Activated CD4-positive, alpha-beta T cell treated with anti-CD3 and anti-CD28 coated beads for 36 hours (primary cell): ENCODE data around the gene MAB21L3. TPM values are rescaled to one million over a fixed set of nuclear protein-coding genes. Genes with fewer than 3 reads are reported as not detected.

ENCODE experiments used
- ATAC-seq: fragments of 200-7000 bp; cut with Tn5 transposase; one replicate; pipeline ENCODE4 v1.10.0; 2021; ENCODE audit warnings: mild to moderate bottlenecking, moderate library complexity
- CTCF ChIA-PET: fragments of 350-600 bp; sonication (Branson Sonifier 250); formaldehyde crosslinking; loops from one replicate; lab custom pipeline; 2021; ENCODE audit warnings: antibody characterized with exemption; lab: Charles Lee
- POLR2A ChIA-PET: fragments of 350-600 bp; sonication (Branson Sonifier 250); formaldehyde crosslinking; loops from one replicate; lab custom pipeline; 2021; ENCODE audit warnings: antibody characterized with exemption, inconsistent platforms; lab: Charles Lee
- DNase-seq: peaks from one replicate; pipeline ENCODE4 v3.0.0-alpha.2; 2020
- H3K27ac Mint-ChIP-seq: one replicate; pipeline ENCODE4 v1.8.0; 2021; ENCODE audit warnings: mixed read lengths
- H3K27me3 Mint-ChIP-seq: one replicate; pipeline ENCODE4 v1.8.0; 2021; ENCODE audit warnings: mixed read lengths
- H3K36me3 Mint-ChIP-seq: one replicate; pipeline ENCODE4 v1.8.0; 2021; ENCODE audit warnings: low read depth, mixed read lengths
- H3K4me1 Mint-ChIP-seq: one replicate; pipeline ENCODE4 v1.8.0; 2021; ENCODE audit warnings: mixed read lengths
- H3K4me3 Mint-ChIP-seq: one replicate; pipeline ENCODE4 v1.8.0; 2021; ENCODE audit warnings: mild to moderate bottlenecking, moderate library complexity, mixed read lengths
- H3K9me3 Mint-ChIP-seq: one replicate; pipeline ENCODE4 v1.8.0; 2021; ENCODE audit warnings: low read depth, mixed read lengths
- intact Hi-C, 2 experiments: fragments of 100-400 bp; cut with DNase I in 1 of 2; cut with micrococcal nuclease in 1 of 2; formaldehyde crosslinking; loops; one replicate each; pipeline versions ENCODE4 v1.14.2 to v1.15.1; 2022 to 2024; cut with DNase I, micrococcal nuclease
- total RNA-seq, 2 experiments: library from RNA; stranded (reverse); gene quantifications; one replicate each; pipeline ENCODE4 v1.2.3, GENCODE V29; 2021

MAB21L3 gene
- total RNA-seq, 2 experiments from 2014 or later = not detected

GRCh38 chr1:116091083-116091482 lies 20.1 kb upstream of the MAB21L3 start:
- peaks cover 41% of the 10 kb centered on the region for H3K27me3 Mint-ChIP-seq
- CTCF ChIA-PET = interaction anchor here (0.6 kb wide), 2 partner anchors 59 to 132 kb away, joined by 3 read pairs; no protein-coding TSS in a partner anchor

GRCh38 chr1:116092752-116093489 lies 18.3 kb upstream of the MAB21L3 start:
- ATAC-seq (no peak), DNase-seq (no peak)
- intact Hi-C loops = no loop called here
- H3K9me3 Mint-ChIP-seq = peaks cover 30% of the 10 kb centered on the region
- peaks cover 8% of the 10 kb centered on the region for H3K36me3 Mint-ChIP-seq
- H3K27ac Mint-ChIP-seq = no peak overlapping the region
- CTCF ChIA-PET = interaction anchor here (0.6 kb wide), 1 partner anchor 388 kb away, joined by 3 read pairs; no protein-coding TSS in a partner anchor
- POLR2A ChIA-PET = no interaction called here
- no peaks in the 10 kb centered on the region for H3K4me1 Mint-ChIP-seq
- no peak overlapping the region for H3K4me3 Mint-ChIP-seq
- peaks cover 32% of the 10 kb centered on the region for H3K27me3 Mint-ChIP-seq

More at GRCh38 chr1:116091083-116091482, 20.1 kb upstream of the MAB21L3 start:
- ATAC-seq (no peak), DNase-seq (no peak)
- intact Hi-C loops = no loop called here
- Mint-ChIP-seq H3K36me3 (peaks cover 6% of the 10 kb centered on the region), H3K27ac (no peak overlapping the region), H3K4me3 (no peak overlapping the region), H3K9me3 (peaks cover 28% of the 10 kb centered on the region), H3K4me1 (no peaks in the 10 kb centered on the region)
- POLR2A ChIA-PET = no interaction called here

- Mint-ChIP-seq H3K4me1 (no peaks in the 10 kb centered on the region), H3K4me3 (no peak overlapping the region), H3K9me3 (peaks cover 14% of the 10 kb centered on the region), H3K36me3 (peaks cover 8% of the 10 kb centered on the region), H3K27ac (no peak overlapping the region), H3K27me3 (peaks cover 20% of the 10 kb centered on the region)
- no peak for DNase-seq
- no peak for ATAC-seq
- CTCF ChIA-PET = no interaction called here
- POLR2A ChIA-PET = no interaction called here
- intact Hi-C loops = no loop called here
Measured at GRCh38 chr1:116095027-116095426, 16.2 kb upstream of the MAB21L3 start.

- ChIA-PET CTCF (interaction anchor here (0.6 to 1.3 kb wide), 3 partner anchors 22 to 479 kb away, joined by 3 to 4 read pairs (median 3); no protein-coding TSS in a partner anchor), POLR2A (no interaction called here)
- peaks cover 2% of the 10 kb centered on the region for H3K36me3 Mint-ChIP-seq
- no peak for DNase-seq
- no peak for ATAC-seq
- no peak overlapping the region for H3K27ac Mint-ChIP-seq
- H3K4me1 Mint-ChIP-seq = no peaks in the 10 kb centered on the region
- intact Hi-C loops = no loop called here
- H3K27me3 Mint-ChIP-seq = peaks cover 19% of the 10 kb centered on the region
- H3K4me3 Mint-ChIP-seq = no peak overlapping the region
- H3K9me3 Mint-ChIP-seq = peaks cover 7% of the 10 kb centered on the region
Measured at GRCh38 chr1:116096013-116096618, 15.1 kb upstream of the MAB21L3 start.

GRCh38 chr1:116097626-116098025 lies 13.6 kb upstream of the MAB21L3 start:
- Mint-ChIP-seq H3K9me3 (peaks cover 7% of the 10 kb centered on the region), H3K4me3 (no peak overlapping the region), H3K36me3 (peaks cover 2% of the 10 kb centered on the region), H3K27ac (no peak overlapping the region), H3K27me3 (peaks cover 18% of the 10 kb centered on the region), H3K4me1 (no peaks in the 10 kb centered on the region)
- no peak for ATAC-seq
- POLR2A ChIA-PET = no interaction called here
- DNase-seq = no peak
- CTCF ChIA-PET = no interaction called here
- intact Hi-C loops = no loop called here

GRCh38 chr1:116099379-116099778 lies 11.8 kb upstream of the MAB21L3 start:
- Mint-ChIP-seq H3K4me1 (no peaks in the 10 kb centered on the region), H3K27ac (no peak overlapping the region), H3K9me3 (peaks cover 7% of the 10 kb centered on the region), H3K27me3 (peaks cover 13% of the 10 kb centered on the region), H3K36me3 (peaks cover 2% of the 10 kb centered on the region), H3K4me3 (no peak overlapping the region)
- no peak for ATAC-seq
- intact Hi-C loops = no loop called here
- ChIA-PET CTCF (interaction anchor here (0.8 to 1.0 kb wide), 2 partner anchors 90 to 888 kb away, joined by 3 read pairs; no protein-coding TSS in a partner anchor), POLR2A (no interaction called here)
- no peak for DNase-seq

- Mint-ChIP-seq H3K27me3 (peaks cover 12% of the 10 kb centered on the region), H3K9me3 (peaks cover 6% of the 10 kb centered on the region), H3K4me1 (no peaks in the 10 kb centered on the region), H3K27ac (no peak overlapping the region), H3K36me3 (peaks cover 2% of the 10 kb centered on the region), H3K4me3 (no peak overlapping the region)
- DNase-seq = no peak
- intact Hi-C loops = no loop called here
- ChIA-PET CTCF (interaction anchor here (0.8 kb wide), 1 partner anchor 91 kb away, joined by 3 read pairs; no protein-coding TSS in a partner anchor), POLR2A (no interaction called here)
- no peak for ATAC-seq
Measured at GRCh38 chr1:116099919-116100318, 11.3 kb upstream of the MAB21L3 start.

- H3K27me3 Mint-ChIP-seq = peaks cover 6% of the 10 kb centered on the region
- ATAC-seq (no peak), DNase-seq (no peak)
- H3K27ac Mint-ChIP-seq = no peak overlapping the region
- intact Hi-C loops = no loop called here
- POLR2A ChIA-PET = no interaction called here
- no peak overlapping the region for H3K4me3 Mint-ChIP-seq
- H3K36me3 Mint-ChIP-seq = no peaks in the 10 kb centered on the region
- H3K9me3 Mint-ChIP-seq = no peaks in the 10 kb centered on the region
- no peaks in the 10 kb centered on the region for H3K4me1 Mint-ChIP-seq
- CTCF ChIA-PET = no interaction called here
Measured at GRCh38 chr1:116104667-116105066, 6.5 kb upstream of the MAB21L3 start.

- POLR2A ChIA-PET = no interaction called here
Measured at GRCh38 chr1:116105996-116106395, 5.2 kb upstream of the MAB21L3 start.

GRCh38 chr1:116106646-116107045 lies 4.6 kb upstream of the MAB21L3 start:
- ATAC-seq (no peak), DNase-seq (no peak)
- H3K4me3 Mint-ChIP-seq = no peak overlapping the region
- H3K27ac Mint-ChIP-seq = no peak overlapping the region
- H3K36me3 Mint-ChIP-seq = no peaks in the 10 kb centered on the region
- CTCF ChIA-PET = no interaction called here
- no peaks in the 10 kb centered on the region for H3K4me1 Mint-ChIP-seq
- H3K9me3 Mint-ChIP-seq = no peaks in the 10 kb centered on the region
- intact Hi-C loops = no loop called here
- peaks cover 6% of the 10 kb centered on the region for H3K27me3 Mint-ChIP-seq
- POLR2A ChIA-PET = no interaction called here

More at GRCh38 chr1:116105996-116106395, 5.2 kb upstream of the MAB21L3 start:
- Mint-ChIP-seq H3K9me3 (no peaks in the 10 kb centered on the region), H3K4me1 (no peaks in the 10 kb centered on the region), H3K27me3 (peaks cover 6% of the 10 kb centered on the region), H3K4me3 (no peak overlapping the region), H3K27ac (no peak overlapping the region), H3K36me3 (no peaks in the 10 kb centered on the region)
- DNase-seq (no peak), ATAC-seq (no peak)
- intact Hi-C loops = no loop called here
- CTCF ChIA-PET = no interaction called here

- Mint-ChIP-seq H3K4me1 (no peaks in the 10 kb centered on the region), H3K9me3 (no peaks in the 10 kb centered on the region), H3K27ac (no peak overlapping the region), H3K27me3 (peaks cover 4% of the 10 kb centered on the region), H3K36me3 (no peaks in the 10 kb centered on the region), H3K4me3 (no peak overlapping the region)
- DNase-seq (no peak), ATAC-seq (no peak)
- ChIA-PET POLR2A (no interaction called here), CTCF (no interaction called here)
- intact Hi-C loops = no loop called here
Measured at GRCh38 chr1:116107371-116107770, 3.8 kb upstream of the MAB21L3 start.
